HEK293 (cell line): ENCODE measurements around the gene CPD.

Experiments
- GFI1B ChIP-seq: fragments of 450-650 bp; formaldehyde crosslinking; IDR thresholded peaks from 2 replicates; pipeline ENCODE4 v1.5.1; 2016; ENCODE audit warnings: missing biosample characterization, missing genetic modification characterization
- HIC1 ChIP-seq: fragments of 450-650 bp; formaldehyde crosslinking; IDR thresholded peaks from 2 replicates; pipeline ENCODE4 v1.5.1; 2016; ENCODE audit warnings: missing biosample characterization, missing genetic modification characterization
- MEIS1 ChIP-seq: sonication (generic); formaldehyde crosslinking; IDR thresholded peaks from 2 replicates; pipeline ENCODE4 v1.8.1; 2022; ENCODE audit warnings: missing genetic modification reagents, mild to moderate bottlenecking, borderline replicate concordance
- OVOL3 ChIP-seq: fragments of 450-650 bp; formaldehyde crosslinking; IDR thresholded peaks from 2 replicates; pipeline ENCODE4 v1.5.1; 2016; ENCODE audit warnings: missing biosample characterization, missing genetic modification characterization
- YY1 ChIP-seq: fragments of 450-650 bp; formaldehyde crosslinking; IDR thresholded peaks from 2 replicates; pipeline ENCODE4 v1.5.1; 2018; ENCODE audit warnings: missing biosample characterization, missing genetic modification characterization
- ZFHX2 ChIP-seq: fragments of 450-650 bp; formaldehyde crosslinking; conservative IDR thresholded peaks from 2 replicates; pipeline ENCODE4 v1.5.1; 2016; ENCODE audit warnings: missing biosample characterization, missing genetic modification characterization
- ZNF114 ChIP-seq: fragments of 450-650 bp; formaldehyde crosslinking; IDR thresholded peaks from 2 replicates; pipeline ENCODE4 v1.5.0; 2017; ENCODE audit warnings: missing biosample characterization, missing genetic modification characterization
- ZNF155 ChIP-seq: fragments of 450-650 bp; formaldehyde crosslinking; IDR thresholded peaks from 2 replicates; pipeline ENCODE4 v1.5.1; 2016; ENCODE audit warnings: missing biosample characterization, missing genetic modification characterization
- ZNF18 ChIP-seq: fragments of 450-650 bp; formaldehyde crosslinking; IDR thresholded peaks from 2 replicates; pipeline ENCODE4 v1.5.1; 2016; ENCODE audit warnings: missing biosample characterization, missing genetic modification characterization
- ZNF184 ChIP-seq: fragments of 450-650 bp; IDR thresholded peaks from 2 replicates; pipeline ENCODE4 v1.5.1; 2018; ENCODE audit warnings: missing biosample characterization, mild to moderate bottlenecking, missing genetic modification characterization
- ZNF214 ChIP-seq: fragments of 450-650 bp; formaldehyde crosslinking; IDR thresholded peaks from 2 replicates; pipeline ENCODE4 v1.5.1; 2017; ENCODE audit warnings: missing biosample characterization, mild to moderate bottlenecking, missing genetic modification characterization, borderline replicate concordance
- ZNF423 ChIP-seq: fragments of 450-650 bp; formaldehyde crosslinking; IDR thresholded peaks from 2 replicates; pipeline ENCODE4 v1.5.1; 2016; ENCODE audit warnings: missing biosample characterization, missing genetic modification characterization
- ZNF518A ChIP-seq: fragments of 450-650 bp; formaldehyde crosslinking; conservative IDR thresholded peaks from 2 replicates; pipeline ENCODE4 v1.5.1; 2016; ENCODE audit warnings: low read depth, missing biosample characterization, missing genetic modification characterization
- ZNF561 ChIP-seq: fragments of 450-650 bp; IDR thresholded peaks from 2 replicates; pipeline ENCODE4 v1.5.1; 2018; ENCODE audit warnings: missing biosample characterization, missing genetic modification characterization, borderline replicate concordance
- ZNF571 ChIP-seq: fragments of 450-650 bp; formaldehyde crosslinking; IDR thresholded peaks from 2 replicates; pipeline ENCODE4 v1.5.0; 2017; ENCODE audit warnings: missing biosample characterization, missing genetic modification characterization
- ZNF670 ChIP-seq: fragments of 450-650 bp; formaldehyde crosslinking; IDR thresholded peaks from 2 replicates; pipeline ENCODE4 v1.5.1; 2016; ENCODE audit warnings: missing biosample characterization, missing genetic modification characterization, low read depth
- ZNF707 ChIP-seq: fragments of 450-650 bp; formaldehyde crosslinking; IDR thresholded peaks from 2 replicates; pipeline ENCODE4 v1.5.1; 2016; ENCODE audit warnings: missing biosample characterization, missing genetic modification characterization
- ZNF768 ChIP-seq: fragments of 450-650 bp; formaldehyde crosslinking; IDR thresholded peaks from 2 replicates; pipeline ENCODE4 v1.5.1; 2018; ENCODE audit warnings: missing biosample characterization, mild to moderate bottlenecking, missing genetic modification characterization
- ZNF792 ChIP-seq: fragments of 450-650 bp; formaldehyde crosslinking; IDR thresholded peaks from 2 replicates; pipeline ENCODE4 v1.5.1; 2016; ENCODE audit warnings: missing biosample characterization, missing genetic modification characterization
- ZNF843 ChIP-seq: fragments of 450-650 bp; formaldehyde crosslinking; IDR thresholded peaks from 2 replicates; pipeline ENCODE4 v1.5.1; 2016; ENCODE audit warnings: missing biosample characterization, missing genetic modification characterization
- TF ChIP-seq, protein P1 (sequence below): fragments of 450-650 bp; formaldehyde crosslinking; IDR thresholded peaks from 2 replicates; pipeline ENCODE4 v1.5.1; 2016; ENCODE audit warnings: missing biosample characterization, missing genetic modification characterization
- TF ChIP-seq, protein P2 (sequence below): fragments of 450-650 bp; IDR thresholded peaks from 2 replicates; pipeline ENCODE4 v1.5.1; 2018; ENCODE audit warnings: missing biosample characterization, mild to moderate bottlenecking, missing genetic modification characterization
- TF ChIP-seq, protein P3 (sequence below): fragments of 450-650 bp; formaldehyde crosslinking; IDR thresholded peaks from 2 replicates; pipeline ENCODE4 v1.5.1; 2017; ENCODE audit warnings: missing biosample characterization, missing genetic modification characterization
- TF ChIP-seq, protein P4 (sequence below): fragments of 450-650 bp; formaldehyde crosslinking; IDR thresholded peaks from 2 replicates; pipeline ENCODE4 v1.5.1; 2016; ENCODE audit warnings: missing biosample characterization, missing genetic modification characterization

The CPD gene

GRCh38 chr17:30376621-30377452 lies 1.9 kb upstream of the CPD start (continued):
- TF ChIP-seq ZNF518A (tag by site-specific recombination), result 0 out of 2 replicates have a peak, but pooled peaks have one; percentile 15
- peak; percentile 94 for TF ChIP-seq ZNF561 (tag by site-specific recombination)
- TF ChIP-seq ZNF670, result no peak
- TF ChIP-seq ZFHX2, result peak; percentile 70
- 0 out of 2 replicates have a peak, but pooled peaks have one; percentile 12 for TF ChIP-seq GFI1B (tag by site-specific recombination)
- TF ChIP-seq ZNF423 (tag by site-specific recombination), result peak; percentile 77; the same call in 1 of the 2 replicates
- TF ChIP-seq ZNF768 (tag by site-specific recombination), result no peak
- TF ChIP-seq ZNF843 (tag by site-specific recombination), result peak; percentile 92
- peak; percentile 94 for TF ChIP-seq OVOL3 (tag by site-specific recombination)
- no peak for TF ChIP-seq ZNF214
- peak; percentile 83 for TF ChIP-seq ZNF18 (tag by site-specific recombination)
- TF ChIP-seq HIC1, result peak; percentile 36; the same call in 1 of the 2 replicates
- TF ChIP-seq ZNF792, result no peak
- no peak for TF ChIP-seq MEIS1 (CRISPR knock-in tag)
- TF ChIP-seq ZNF155 (tag by site-specific recombination), result no peak
- 0 out of 2 replicates have a peak, but pooled peaks have one; percentile 55 for TF ChIP-seq YY1 (tag by site-specific recombination)
- TF ChIP-seq ZNF114, result no peak
- no peak for TF ChIP-seq ZNF571 (tag by site-specific recombination)
- TF ChIP-seq, protein P1, sequence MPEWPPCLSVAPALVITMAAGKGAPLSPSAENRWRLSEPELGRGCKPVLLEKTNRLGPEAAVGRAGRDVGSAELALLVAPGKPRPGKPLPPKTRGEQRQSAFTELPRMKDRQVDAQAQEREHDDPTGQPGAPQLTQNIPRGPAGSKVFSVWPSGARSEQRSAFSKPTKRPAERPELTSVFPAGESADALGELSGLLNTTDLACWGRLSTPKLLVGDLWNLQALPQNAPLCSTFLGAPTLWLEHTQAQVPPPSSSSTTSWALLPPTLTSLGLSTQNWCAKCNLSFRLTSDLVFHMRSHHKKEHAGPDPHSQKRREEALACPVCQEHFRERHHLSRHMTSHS (tag by site-specific recombination), result 0 out of 2 replicates have a peak, but pooled peaks have one; percentile 35
- TF ChIP-seq, protein P2, sequence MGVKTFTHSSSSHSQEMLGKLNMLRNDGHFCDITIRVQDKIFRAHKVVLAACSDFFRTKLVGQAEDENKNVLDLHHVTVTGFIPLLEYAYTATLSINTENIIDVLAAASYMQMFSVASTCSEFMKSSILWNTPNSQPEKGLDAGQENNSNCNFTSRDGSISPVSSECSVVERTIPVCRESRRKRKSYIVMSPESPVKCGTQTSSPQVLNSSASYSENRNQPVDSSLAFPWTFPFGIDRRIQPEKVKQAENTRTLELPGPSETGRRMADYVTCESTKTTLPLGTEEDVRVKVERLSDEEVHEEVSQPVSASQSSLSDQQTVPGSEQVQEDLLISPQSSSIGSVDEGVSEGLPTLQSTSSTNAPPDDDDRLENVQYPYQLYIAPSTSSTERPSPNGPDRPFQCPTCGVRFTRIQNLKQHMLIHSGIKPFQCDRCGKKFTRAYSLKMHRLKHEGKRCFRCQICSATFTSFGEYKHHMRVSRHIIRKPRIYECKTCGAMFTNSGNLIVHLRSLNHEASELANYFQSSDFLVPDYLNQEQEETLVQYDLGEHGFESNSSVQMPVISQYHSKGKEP, result peak; percentile 96
- TF ChIP-seq, protein P3, sequence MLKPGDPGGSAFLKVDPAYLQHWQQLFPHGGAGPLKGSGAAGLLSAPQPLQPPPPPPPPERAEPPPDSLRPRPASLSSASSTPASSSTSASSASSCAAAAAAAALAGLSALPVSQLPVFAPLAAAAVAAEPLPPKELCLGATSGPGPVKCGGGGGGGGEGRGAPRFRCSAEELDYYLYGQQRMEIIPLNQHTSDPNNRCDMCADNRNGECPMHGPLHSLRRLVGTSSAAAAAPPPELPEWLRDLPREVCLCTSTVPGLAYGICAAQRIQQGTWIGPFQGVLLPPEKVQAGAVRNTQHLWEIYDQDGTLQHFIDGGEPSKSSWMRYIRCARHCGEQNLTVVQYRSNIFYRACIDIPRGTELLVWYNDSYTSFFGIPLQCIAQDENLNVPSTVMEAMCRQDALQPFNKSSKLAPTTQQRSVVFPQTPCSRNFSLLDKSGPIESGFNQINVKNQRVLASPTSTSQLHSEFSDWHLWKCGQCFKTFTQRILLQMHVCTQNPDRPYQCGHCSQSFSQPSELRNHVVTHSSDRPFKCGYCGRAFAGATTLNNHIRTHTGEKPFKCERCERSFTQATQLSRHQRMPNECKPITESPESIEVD (tag by site-specific recombination), result peak; percentile 98
- TF ChIP-seq, protein P4, sequence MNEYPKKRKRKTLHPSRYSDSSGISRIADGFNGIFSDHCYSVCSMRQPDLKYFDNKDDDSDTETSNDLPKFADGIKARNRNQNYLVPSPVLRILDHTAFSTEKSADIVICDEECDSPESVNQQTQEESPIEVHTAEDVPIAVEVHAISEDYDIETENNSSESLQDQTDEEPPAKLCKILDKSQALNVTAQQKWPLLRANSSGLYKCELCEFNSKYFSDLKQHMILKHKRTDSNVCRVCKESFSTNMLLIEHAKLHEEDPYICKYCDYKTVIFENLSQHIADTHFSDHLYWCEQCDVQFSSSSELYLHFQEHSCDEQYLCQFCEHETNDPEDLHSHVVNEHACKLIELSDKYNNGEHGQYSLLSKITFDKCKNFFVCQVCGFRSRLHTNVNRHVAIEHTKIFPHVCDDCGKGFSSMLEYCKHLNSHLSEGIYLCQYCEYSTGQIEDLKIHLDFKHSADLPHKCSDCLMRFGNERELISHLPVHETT (tag by site-specific recombination), result peak; percentile 56; the same call in 1 of the 2 replicates
- no peak for TF ChIP-seq ZNF707 (tag by site-specific recombination)
- peak; percentile 19; the same call in 1 of the 2 replicates for TF ChIP-seq ZNF184 (tag by site-specific recombination)
